ENCODE results near the gene DMP1. TPM values are rescaled to one million over a fixed set of nuclear protein-coding genes. Genes with fewer than 3 reads are reported as not detected.

DMP1 gene
- total RNA-seq, 2 experiments from 2014 or later = not detected

DNA sequence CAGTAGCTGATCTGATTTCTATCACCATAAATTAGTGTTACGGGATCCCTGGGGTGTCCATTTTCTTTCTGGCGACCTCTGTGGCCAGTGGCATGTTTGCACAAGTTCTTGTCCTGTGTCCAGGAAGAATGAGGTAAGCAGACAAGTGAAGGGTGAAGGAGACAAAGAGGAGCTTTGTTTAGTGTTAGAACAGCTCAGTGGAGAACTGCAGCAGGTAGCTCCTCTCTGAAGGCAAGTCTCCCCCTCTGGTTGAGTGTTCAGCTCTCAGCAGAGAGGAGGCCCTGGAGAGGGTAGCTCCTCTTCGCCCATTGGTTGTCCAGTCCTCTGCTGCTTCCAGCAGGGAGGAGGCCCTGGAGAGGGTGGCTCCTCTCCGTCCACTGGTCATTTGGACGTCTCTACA is 47.2 kb downstream of the DMP1 start:
- H3K4me3 ChIP-seq (ENCODE audit: low read depth, low read length, poor library complexity, severe bottlenecking) = no peak overlapping the region
- H3K36me3 ChIP-seq (ENCODE audit: insufficient read depth, low read length) = no peaks in the 10 kb centered on the region
- no peaks in the 10 kb centered on the region for H3K4me1 ChIP-seq (ENCODE audit: insufficient read depth, low read length, poor library complexity, severe bottlenecking)
- H3K9me2 ChIP-seq (ENCODE audit: insufficient read depth, low read length) = no peaks in the 10 kb centered on the region
- H3K9me3 ChIP-seq (ENCODE audit: low read length) = no peaks in the 10 kb centered on the region
- no peak overlapping the region for H2AFZ ChIP-seq (ENCODE audit: low read length)
- ChIA-PET POLR2A (interaction anchor here (0.6 kb wide), 1 partner anchor 31 kb away, joined by 3 read pairs; no protein-coding TSS in a partner anchor), CTCF (ENCODE audit: unreplicated experiment) (no interaction called here)
- intact Hi-C loops (cut with micrococcal nuclease; ENCODE audit: unreplicated experiment) = no loop called here
- no peak overlapping the region for H3K4me2 ChIP-seq (ENCODE audit: low read length)
- no peaks in the 10 kb centered on the region for H3K79me2 ChIP-seq (ENCODE audit: insufficient read depth, low read depth, low read length)
- no peaks in the 10 kb centered on the region for H4K20me1 ChIP-seq (ENCODE audit: insufficient read depth, low read length)
- TF ChIP-seq, protein P1, sequence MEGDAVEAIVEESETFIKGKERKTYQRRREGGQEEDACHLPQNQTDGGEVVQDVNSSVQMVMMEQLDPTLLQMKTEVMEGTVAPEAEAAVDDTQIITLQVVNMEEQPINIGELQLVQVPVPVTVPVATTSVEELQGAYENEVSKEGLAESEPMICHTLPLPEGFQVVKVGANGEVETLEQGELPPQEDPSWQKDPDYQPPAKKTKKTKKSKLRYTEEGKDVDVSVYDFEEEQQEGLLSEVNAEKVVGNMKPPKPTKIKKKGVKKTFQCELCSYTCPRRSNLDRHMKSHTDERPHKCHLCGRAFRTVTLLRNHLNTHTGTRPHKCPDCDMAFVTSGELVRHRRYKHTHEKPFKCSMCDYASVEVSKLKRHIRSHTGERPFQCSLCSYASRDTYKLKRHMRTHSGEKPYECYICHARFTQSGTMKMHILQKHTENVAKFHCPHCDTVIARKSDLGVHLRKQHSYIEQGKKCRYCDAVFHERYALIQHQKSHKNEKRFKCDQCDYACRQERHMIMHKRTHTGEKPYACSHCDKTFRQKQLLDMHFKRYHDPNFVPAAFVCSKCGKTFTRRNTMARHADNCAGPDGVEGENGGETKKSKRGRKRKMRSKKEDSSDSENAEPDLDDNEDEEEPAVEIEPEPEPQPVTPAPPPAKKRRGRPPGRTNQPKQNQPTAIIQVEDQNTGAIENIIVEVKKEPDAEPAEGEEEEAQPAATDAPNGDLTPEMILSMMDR (conservative IDR thresholded peaks at IDR 0.05; ENCODE audit: low read length) = no peak
- TF ChIP-seq EZH2phosphoT487 (IDR thresholded peaks at IDR 0.05; ENCODE audit: borderline replicate concordance, low read depth, low read length) = no peak
- BruUV-seq (replicated peaks) = no TSS peak
- DNase-seq (ENCODE audit: low spot score) = no peak
- H3K27ac ChIP-seq (ENCODE audit: low read depth, low read length, poor library complexity, severe bottlenecking) = no peak overlapping the region

DNA sequence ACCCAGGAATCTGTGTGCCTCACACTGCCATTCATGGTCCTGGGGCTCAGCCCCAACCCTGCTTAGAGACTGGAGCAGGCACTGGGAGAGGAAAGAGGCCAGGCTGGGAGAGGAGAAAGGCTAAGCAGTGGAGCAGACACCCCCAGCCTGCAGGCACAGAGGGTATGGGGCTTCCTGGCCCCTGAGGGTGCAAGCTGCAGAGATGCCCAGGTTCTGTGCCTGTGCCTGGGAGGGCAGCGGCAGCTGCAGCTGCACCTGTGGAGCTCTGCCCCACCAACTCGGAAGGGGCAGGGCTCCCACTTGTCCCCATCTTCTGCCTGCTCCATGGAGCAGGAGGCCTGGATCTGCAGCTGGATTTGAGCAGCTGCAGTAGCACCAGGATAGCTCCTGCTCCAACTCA is 47.9 kb downstream of the DMP1 start:
- H3K4me2 ChIP-seq (ENCODE audit: low read length) = no peak overlapping the region
- TF ChIP-seq, protein P1 (conservative IDR thresholded peaks at IDR 0.05; ENCODE audit: low read length) = no peak
- no peak for TF ChIP-seq EZH2phosphoT487 (IDR thresholded peaks at IDR 0.05; ENCODE audit: borderline replicate concordance, low read depth, low read length)
- no peaks in the 10 kb centered on the region for H3K36me3 ChIP-seq (ENCODE audit: insufficient read depth, low read length)
- H3K9me3 ChIP-seq (ENCODE audit: low read length) = no peaks in the 10 kb centered on the region
- no peaks in the 10 kb centered on the region for H3K79me2 ChIP-seq (ENCODE audit: insufficient read depth, low read depth, low read length)
- POLR2A ChIA-PET = no interaction called here
- DNase-seq (ENCODE audit: low spot score) = no peak
- intact Hi-C loops (cut with micrococcal nuclease; ENCODE audit: unreplicated experiment) = no loop called here
- no peak overlapping the region for H3K27ac ChIP-seq (ENCODE audit: low read depth, low read length, poor library complexity, severe bottlenecking)
- no TSS peak for BruUV-seq (replicated peaks)
- H3K4me3 ChIP-seq (ENCODE audit: low read depth, low read length, poor library complexity, severe bottlenecking) = no peak overlapping the region
- H3K4me1 ChIP-seq (ENCODE audit: insufficient read depth, low read length, poor library complexity, severe bottlenecking) = no peaks in the 10 kb centered on the region
- no peaks in the 10 kb centered on the region for H3K9me2 ChIP-seq (ENCODE audit: insufficient read depth, low read length)
- no peak overlapping the region for H2AFZ ChIP-seq (ENCODE audit: low read length)
- CTCF ChIA-PET (ENCODE audit: unreplicated experiment) = no interaction called here
- H4K20me1 ChIP-seq (ENCODE audit: insufficient read depth, low read length) = no peaks in the 10 kb centered on the region

DNA sequence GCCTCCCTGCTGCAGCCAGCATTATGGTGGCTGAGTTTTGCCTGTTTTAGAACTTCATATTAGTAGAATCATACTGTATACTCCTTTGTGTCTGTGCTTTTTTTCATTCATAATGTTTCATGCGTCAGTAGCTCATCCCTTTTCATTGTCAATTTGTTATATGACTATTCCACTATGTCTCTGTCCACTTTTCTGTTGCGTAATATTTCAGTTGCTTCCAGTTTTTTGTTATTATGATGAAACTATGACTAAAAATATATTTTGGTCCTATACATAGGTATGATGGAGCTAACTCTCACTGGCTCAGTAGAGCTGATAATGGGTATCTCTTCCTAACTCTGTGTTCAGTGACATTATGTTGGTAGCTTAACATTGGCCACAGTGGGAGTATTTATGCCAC is 48.3 kb downstream of the DMP1 start:
- Histone ChIP-seq H3K4me2 (ENCODE audit: low read length) (no peak overlapping the region), H3K79me2 (ENCODE audit: insufficient read depth, low read depth, low read length) (no peaks in the 10 kb centered on the region), H3K9me2 (ENCODE audit: insufficient read depth, low read length) (no peaks in the 10 kb centered on the region), H3K9me3 (ENCODE audit: low read length) (no peaks in the 10 kb centered on the region), H3K36me3 (ENCODE audit: insufficient read depth, low read length) (no peaks in the 10 kb centered on the region), H3K27ac (ENCODE audit: low read depth, low read length, poor library complexity, severe bottlenecking) (no peak overlapping the region), H4K20me1 (ENCODE audit: insufficient read depth, low read length) (no peaks in the 10 kb centered on the region), H3K4me3 (ENCODE audit: low read depth, low read length, poor library complexity, severe bottlenecking) (no peak overlapping the region), H3K4me1 (ENCODE audit: insufficient read depth, low read length, poor library complexity, severe bottlenecking) (no peaks in the 10 kb centered on the region), H2AFZ (ENCODE audit: low read length) (no peak overlapping the region)
- DNase-seq (ENCODE audit: low spot score) = no peak
- no TSS peak for BruUV-seq (replicated peaks)
- ChIA-PET CTCF (ENCODE audit: unreplicated experiment) (no interaction called here), POLR2A (no interaction called here)
- intact Hi-C loops (cut with micrococcal nuclease; ENCODE audit: unreplicated experiment) = no loop called here
- TF ChIP-seq EZH2phosphoT487 (IDR thresholded peaks at IDR 0.05; ENCODE audit: borderline replicate concordance, low read depth, low read length) = no peak
- TF ChIP-seq, protein P1 (conservative IDR thresholded peaks at IDR 0.05; ENCODE audit: low read length) = no peak
